ENCODE measurements around the gene ORMDL3.
A peak's percentile ranks its signal among the peaks of the same experiment; 100 is the strongest.

Gene ORMDL3

DNA sequence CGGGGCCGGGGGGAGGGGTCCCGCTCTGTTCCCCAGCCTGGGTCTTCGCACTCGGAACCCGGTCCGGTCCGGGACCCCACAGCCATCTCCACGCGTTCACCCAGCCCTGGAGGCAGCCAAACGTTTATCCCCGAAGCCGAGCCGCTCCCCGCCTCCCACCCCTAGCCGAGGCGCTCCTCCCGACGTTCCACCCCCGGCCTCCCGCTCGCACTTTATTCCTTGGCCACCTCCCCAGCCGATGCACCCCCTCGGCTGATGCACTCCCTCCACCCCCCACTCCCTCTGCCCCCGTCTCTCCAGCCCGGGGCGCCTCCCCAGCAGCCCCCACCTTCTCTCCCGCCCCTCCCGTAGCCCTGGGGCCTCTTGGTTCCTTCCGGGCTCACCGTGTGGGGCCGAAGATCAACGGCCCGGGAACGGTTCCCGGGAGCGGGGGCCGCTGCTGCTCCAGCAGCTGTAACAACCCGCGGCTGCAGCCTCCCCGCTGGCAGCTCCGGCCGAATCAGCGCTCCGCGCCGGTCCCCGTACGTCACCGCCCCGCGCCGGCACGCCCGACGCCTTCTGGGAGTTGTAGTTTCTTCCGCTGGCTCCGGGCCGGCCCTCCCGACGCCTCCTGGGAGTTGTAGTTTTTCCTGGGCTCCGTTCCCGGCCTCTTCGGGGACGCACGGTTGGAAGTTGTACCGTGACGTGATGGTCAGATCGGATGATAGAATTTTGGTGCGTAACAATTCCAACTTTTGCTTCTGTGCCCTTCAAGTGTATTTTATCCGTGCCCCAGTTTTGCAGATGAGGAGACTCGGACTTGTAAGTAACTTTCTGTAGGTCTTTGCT is at the start of gene ORMDL3, which contains the start of gene LRRC3C (continued):
- TF ChIP-seq, protein P1, sequence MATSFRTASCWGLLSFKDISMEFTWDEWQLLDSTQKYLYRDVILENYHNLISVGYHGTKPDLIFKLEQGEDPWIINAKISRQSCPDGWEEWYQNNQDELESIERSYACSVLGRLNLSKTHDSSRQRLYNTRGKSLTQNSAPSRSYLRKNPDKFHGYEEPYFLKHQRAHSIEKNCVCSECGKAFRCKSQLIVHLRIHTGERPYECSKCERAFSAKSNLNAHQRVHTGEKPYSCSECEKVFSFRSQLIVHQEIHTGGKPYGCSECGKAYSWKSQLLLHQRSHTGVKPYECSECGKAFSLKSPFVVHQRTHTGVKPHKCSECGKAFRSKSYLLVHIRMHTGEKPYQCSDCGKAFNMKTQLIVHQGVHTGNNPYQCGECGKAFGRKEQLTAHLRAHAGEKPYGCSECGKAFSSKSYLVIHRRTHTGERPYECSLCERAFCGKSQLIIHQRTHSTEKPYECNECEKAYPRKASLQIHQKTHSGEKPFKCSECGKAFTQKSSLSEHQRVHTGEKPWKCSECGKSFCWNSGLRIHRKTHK (tag by site-specific recombination; IDR thresholded peaks at IDR 0.05): no peak
- no peak for TF ChIP-seq HOXD13 (CRISPR knock-in tag; IDR thresholded peaks at IDR 0.05; ENCODE audit: borderline replicate concordance)
- no peak for TF ChIP-seq SETDB1 (IDR thresholded peaks at IDR 0.05; ENCODE audit: insufficient read length, low read length)
- TF ChIP-seq, protein P2, sequence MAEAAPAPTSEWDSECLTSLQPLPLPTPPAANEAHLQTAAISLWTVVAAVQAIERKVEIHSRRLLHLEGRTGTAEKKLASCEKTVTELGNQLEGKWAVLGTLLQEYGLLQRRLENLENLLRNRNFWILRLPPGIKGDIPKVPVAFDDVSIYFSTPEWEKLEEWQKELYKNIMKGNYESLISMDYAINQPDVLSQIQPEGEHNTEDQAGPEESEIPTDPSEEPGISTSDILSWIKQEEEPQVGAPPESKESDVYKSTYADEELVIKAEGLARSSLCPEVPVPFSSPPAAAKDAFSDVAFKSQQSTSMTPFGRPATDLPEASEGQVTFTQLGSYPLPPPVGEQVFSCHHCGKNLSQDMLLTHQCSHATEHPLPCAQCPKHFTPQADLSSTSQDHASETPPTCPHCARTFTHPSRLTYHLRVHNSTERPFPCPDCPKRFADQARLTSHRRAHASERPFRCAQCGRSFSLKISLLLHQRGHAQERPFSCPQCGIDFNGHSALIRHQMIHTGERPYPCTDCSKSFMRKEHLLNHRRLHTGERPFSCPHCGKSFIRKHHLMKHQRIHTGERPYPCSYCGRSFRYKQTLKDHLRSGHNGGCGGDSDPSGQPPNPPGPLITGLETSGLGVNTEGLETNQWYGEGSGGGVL (tag by site-specific recombination; IDR thresholded peaks at IDR 0.05): peak; percentile 97
- TF ChIP-seq YY2 (tag by site-specific recombination; IDR thresholded peaks at IDR 0.05): peak; percentile 76
- TF ChIP-seq ZNF16 (tag by site-specific recombination; IDR thresholded peaks at IDR 0.05; ENCODE audit: low read depth): no peak
- peak; percentile 69 for TF ChIP-seq ZBTB11 (tag by site-specific recombination; conservative IDR thresholded peaks at IDR 0.05; ENCODE audit: low read depth)
- TF ChIP-seq, protein P3, sequence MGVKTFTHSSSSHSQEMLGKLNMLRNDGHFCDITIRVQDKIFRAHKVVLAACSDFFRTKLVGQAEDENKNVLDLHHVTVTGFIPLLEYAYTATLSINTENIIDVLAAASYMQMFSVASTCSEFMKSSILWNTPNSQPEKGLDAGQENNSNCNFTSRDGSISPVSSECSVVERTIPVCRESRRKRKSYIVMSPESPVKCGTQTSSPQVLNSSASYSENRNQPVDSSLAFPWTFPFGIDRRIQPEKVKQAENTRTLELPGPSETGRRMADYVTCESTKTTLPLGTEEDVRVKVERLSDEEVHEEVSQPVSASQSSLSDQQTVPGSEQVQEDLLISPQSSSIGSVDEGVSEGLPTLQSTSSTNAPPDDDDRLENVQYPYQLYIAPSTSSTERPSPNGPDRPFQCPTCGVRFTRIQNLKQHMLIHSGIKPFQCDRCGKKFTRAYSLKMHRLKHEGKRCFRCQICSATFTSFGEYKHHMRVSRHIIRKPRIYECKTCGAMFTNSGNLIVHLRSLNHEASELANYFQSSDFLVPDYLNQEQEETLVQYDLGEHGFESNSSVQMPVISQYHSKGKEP (tag by site-specific recombination; IDR thresholded peaks at IDR 0.05): peak; percentile 99
- peak; percentile 50; the same call in 1 of the 2 replicates for TF ChIP-seq ZNF394 (tag by site-specific recombination; IDR thresholded peaks at IDR 0.05; ENCODE audit: borderline replicate concordance)
- TF ChIP-seq ZNF221 (tag by site-specific recombination; IDR thresholded peaks at IDR 0.05; ENCODE audit: borderline replicate concordance): no peak
- no peak for TF ChIP-seq ZNF623 (tag by site-specific recombination; IDR thresholded peaks at IDR 0.05)
- no peak for TF ChIP-seq SCRT2 (tag by site-specific recombination; IDR thresholded peaks at IDR 0.05)
- TF ChIP-seq ZNF514 (tag by site-specific recombination; IDR thresholded peaks at IDR 0.05): no peak
- no peak for TF ChIP-seq ZFP3 (tag by site-specific recombination; IDR thresholded peaks at IDR 0.05; ENCODE audit: low read depth)
- TF ChIP-seq YY1 (tag by site-specific recombination; IDR thresholded peaks at IDR 0.05): peak; percentile 61
- peak; percentile 90 for TF ChIP-seq OSR2 (tag by site-specific recombination; IDR thresholded peaks at IDR 0.05)
- peak; percentile 30; the same call in 1 of the 2 replicates for TF ChIP-seq ZBTB48 (tag by site-specific recombination; IDR thresholded peaks at IDR 0.05)
- TF ChIP-seq, protein P4, sequence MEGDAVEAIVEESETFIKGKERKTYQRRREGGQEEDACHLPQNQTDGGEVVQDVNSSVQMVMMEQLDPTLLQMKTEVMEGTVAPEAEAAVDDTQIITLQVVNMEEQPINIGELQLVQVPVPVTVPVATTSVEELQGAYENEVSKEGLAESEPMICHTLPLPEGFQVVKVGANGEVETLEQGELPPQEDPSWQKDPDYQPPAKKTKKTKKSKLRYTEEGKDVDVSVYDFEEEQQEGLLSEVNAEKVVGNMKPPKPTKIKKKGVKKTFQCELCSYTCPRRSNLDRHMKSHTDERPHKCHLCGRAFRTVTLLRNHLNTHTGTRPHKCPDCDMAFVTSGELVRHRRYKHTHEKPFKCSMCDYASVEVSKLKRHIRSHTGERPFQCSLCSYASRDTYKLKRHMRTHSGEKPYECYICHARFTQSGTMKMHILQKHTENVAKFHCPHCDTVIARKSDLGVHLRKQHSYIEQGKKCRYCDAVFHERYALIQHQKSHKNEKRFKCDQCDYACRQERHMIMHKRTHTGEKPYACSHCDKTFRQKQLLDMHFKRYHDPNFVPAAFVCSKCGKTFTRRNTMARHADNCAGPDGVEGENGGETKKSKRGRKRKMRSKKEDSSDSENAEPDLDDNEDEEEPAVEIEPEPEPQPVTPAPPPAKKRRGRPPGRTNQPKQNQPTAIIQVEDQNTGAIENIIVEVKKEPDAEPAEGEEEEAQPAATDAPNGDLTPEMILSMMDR (tag by site-specific recombination; IDR thresholded peaks at IDR 0.05): 0 out of 2 replicates have a peak, but pooled peaks have one; percentile 11
- peak; percentile 45; the same call in 1 of the 2 replicates for TF ChIP-seq KLF9 (tag by site-specific recombination; IDR thresholded peaks at IDR 0.05; ENCODE audit: low read depth)
- peak; percentile 22 for TF ChIP-seq ZNF501 (tag by site-specific recombination; IDR thresholded peaks at IDR 0.05)
- no peak for TF ChIP-seq ZBTB1 (tag by site-specific recombination; IDR thresholded peaks at IDR 0.05)
- TF ChIP-seq, protein P5, sequence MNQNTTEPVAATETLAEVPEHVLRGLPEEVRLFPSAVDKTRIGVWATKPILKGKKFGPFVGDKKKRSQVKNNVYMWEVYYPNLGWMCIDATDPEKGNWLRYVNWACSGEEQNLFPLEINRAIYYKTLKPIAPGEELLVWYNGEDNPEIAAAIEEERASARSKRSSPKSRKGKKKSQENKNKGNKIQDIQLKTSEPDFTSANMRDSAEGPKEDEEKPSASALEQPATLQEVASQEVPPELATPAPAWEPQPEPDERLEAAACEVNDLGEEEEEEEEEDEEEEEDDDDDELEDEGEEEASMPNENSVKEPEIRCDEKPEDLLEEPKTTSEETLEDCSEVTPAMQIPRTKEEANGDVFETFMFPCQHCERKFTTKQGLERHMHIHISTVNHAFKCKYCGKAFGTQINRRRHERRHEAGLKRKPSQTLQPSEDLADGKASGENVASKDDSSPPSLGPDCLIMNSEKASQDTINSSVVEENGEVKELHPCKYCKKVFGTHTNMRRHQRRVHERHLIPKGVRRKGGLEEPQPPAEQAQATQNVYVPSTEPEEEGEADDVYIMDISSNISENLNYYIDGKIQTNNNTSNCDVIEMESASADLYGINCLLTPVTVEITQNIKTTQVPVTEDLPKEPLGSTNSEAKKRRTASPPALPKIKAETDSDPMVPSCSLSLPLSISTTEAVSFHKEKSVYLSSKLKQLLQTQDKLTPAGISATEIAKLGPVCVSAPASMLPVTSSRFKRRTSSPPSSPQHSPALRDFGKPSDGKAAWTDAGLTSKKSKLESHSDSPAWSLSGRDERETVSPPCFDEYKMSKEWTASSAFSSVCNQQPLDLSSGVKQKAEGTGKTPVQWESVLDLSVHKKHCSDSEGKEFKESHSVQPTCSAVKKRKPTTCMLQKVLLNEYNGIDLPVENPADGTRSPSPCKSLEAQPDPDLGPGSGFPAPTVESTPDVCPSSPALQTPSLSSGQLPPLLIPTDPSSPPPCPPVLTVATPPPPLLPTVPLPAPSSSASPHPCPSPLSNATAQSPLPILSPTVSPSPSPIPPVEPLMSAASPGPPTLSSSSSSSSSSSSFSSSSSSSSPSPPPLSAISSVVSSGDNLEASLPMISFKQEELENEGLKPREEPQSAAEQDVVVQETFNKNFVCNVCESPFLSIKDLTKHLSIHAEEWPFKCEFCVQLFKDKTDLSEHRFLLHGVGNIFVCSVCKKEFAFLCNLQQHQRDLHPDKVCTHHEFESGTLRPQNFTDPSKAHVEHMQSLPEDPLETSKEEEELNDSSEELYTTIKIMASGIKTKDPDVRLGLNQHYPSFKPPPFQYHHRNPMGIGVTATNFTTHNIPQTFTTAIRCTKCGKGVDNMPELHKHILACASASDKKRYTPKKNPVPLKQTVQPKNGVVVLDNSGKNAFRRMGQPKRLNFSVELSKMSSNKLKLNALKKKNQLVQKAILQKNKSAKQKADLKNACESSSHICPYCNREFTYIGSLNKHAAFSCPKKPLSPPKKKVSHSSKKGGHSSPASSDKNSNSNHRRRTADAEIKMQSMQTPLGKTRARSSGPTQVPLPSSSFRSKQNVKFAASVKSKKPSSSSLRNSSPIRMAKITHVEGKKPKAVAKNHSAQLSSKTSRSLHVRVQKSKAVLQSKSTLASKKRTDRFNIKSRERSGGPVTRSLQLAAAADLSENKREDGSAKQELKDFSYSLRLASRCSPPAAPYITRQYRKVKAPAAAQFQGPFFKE (tag by site-specific recombination; IDR thresholded peaks at IDR 0.05; ENCODE audit: borderline replicate concordance): no peak
